ENCODE results near the gene ARHGAP45. TPM values are rescaled to one million over a fixed set of nuclear protein-coding genes. Genes with fewer than 3 reads are reported as not detected.
"Not testable (repeated sequence)": the region's sequence is repeated elsewhere in the genome, so short reads cannot be mapped to it uniquely, and the experiment has no call there.

Gene ARHGAP45
- total RNA-seq, 1 experiment from 2014 or later, result 31.5 TPM

GRCh38 chr19:1023883-1024188, 43.1 kb upstream of the ARHGAP45 start:
- H3K9me2 ChIP-seq (replicated peaks; ENCODE audit: insufficient read depth, low read length), result not testable (repeated sequence)
- peaks cover 42% of the 10 kb centered on the region for H3K79me2 ChIP-seq (ENCODE audit: low read length)

GRCh38 chr19:1025080-1025479, 41.9 kb upstream of the ARHGAP45 start:
- H3K27me3 ChIP-seq (ENCODE audit: low read length); H3K9me2 ChIP-seq (replicated peaks; ENCODE audit: insufficient read depth, low read length); H3K36me3 ChIP-seq (ENCODE audit: insufficient read depth, low read length); H4K20me1 ChIP-seq (ENCODE audit: insufficient read depth, low read depth, low read length); H3K27ac ChIP-seq (ENCODE audit: low read length); H2AFZ ChIP-seq (ENCODE audit: low read length); H3K9ac ChIP-seq (ENCODE audit: low read length); H3K4me2 ChIP-seq (ENCODE audit: low read depth, low read length, poor library complexity, severe bottlenecking); H3K9me3 ChIP-seq (ENCODE audit: low read length); H3K4me3 ChIP-seq (ENCODE audit: low read length); DNase-seq: not testable (repeated sequence)
- H3K4me1 ChIP-seq (ENCODE audit: low read length), result peaks cover 41% of the 10 kb centered on the region
- peaks cover 40% of the 10 kb centered on the region for H3K79me2 ChIP-seq (ENCODE audit: low read length)

More at GRCh38 chr19:1023883-1024188, 43.1 kb upstream of the ARHGAP45 start:
- not testable (repeated sequence) for H3K9me3 ChIP-seq (ENCODE audit: low read length); H2AFZ ChIP-seq (ENCODE audit: low read length); H3K36me3 ChIP-seq (ENCODE audit: insufficient read depth, low read length); H3K4me2 ChIP-seq (ENCODE audit: low read depth, low read length, poor library complexity, severe bottlenecking); DNase-seq; H3K27me3 ChIP-seq (ENCODE audit: low read length); H3K9ac ChIP-seq (ENCODE audit: low read length); H3K4me3 ChIP-seq (ENCODE audit: low read length); H3K27ac ChIP-seq (ENCODE audit: low read length)
- peaks cover 18% of the 10 kb centered on the region for H4K20me1 ChIP-seq (ENCODE audit: insufficient read depth, low read depth, low read length)
- H3K4me1 ChIP-seq (ENCODE audit: low read length), result peaks cover 49% of the 10 kb centered on the region

- H3K27ac ChIP-seq (ENCODE audit: low read length), result peak within 1 kb of the TSS; percentile 67
- H3K4me2 ChIP-seq (ENCODE audit: low read depth, low read length, poor library complexity, severe bottlenecking), result peak within 1 kb of the TSS; percentile 70
- no peaks in the 10 kb centered on the region for H3K9me3 ChIP-seq (ENCODE audit: low read length)
- DNase-seq, result peak; percentile 89
- H3K4me1 ChIP-seq (ENCODE audit: low read length), result peaks cover 40% of the 10 kb centered on the region
- H3K9ac ChIP-seq (ENCODE audit: low read length), result peak within 1 kb of the TSS; percentile 81
- no peaks in the 10 kb centered on the region; the same call in 1 of the 2 replicates for H4K20me1 ChIP-seq (ENCODE audit: insufficient read depth, low read depth, low read length)
- H3K79me2 ChIP-seq (ENCODE audit: low read length), result peaks cover 33% of the 10 kb centered on the region
- H3K36me3 ChIP-seq (ENCODE audit: insufficient read depth, low read length), result no peaks in the 10 kb centered on the region
- H2AFZ ChIP-seq (ENCODE audit: low read length), result peak within 1 kb of the TSS; percentile 95
- H3K27me3 ChIP-seq (ENCODE audit: low read length), result no peaks in the 10 kb centered on the region
- no peaks in the 10 kb centered on the region for H3K9me2 ChIP-seq (replicated peaks; ENCODE audit: insufficient read depth, low read length)
- H3K4me3 ChIP-seq (ENCODE audit: low read length), result peak within 1 kb of the TSS; percentile 69
These were observed 40.8 kb upstream of the ARHGAP45 start, which contains the start of gene CNN2 for GRCh38 chr19:1025960-1026782. Gene CNN2, plus strand, starts transcription at chr19:1026608. Its CDS starts 54 bp downstream, at chr19:1026662.

- H3K9ac ChIP-seq (ENCODE audit: low read length), result peak overlapping the region; percentile 81
- no peak overlapping the region for H2AFZ ChIP-seq (ENCODE audit: low read length)
- peaks cover 32% of the 10 kb centered on the region for H3K4me1 ChIP-seq (ENCODE audit: low read length)
- no peaks in the 10 kb centered on the region for H3K9me2 ChIP-seq (replicated peaks; ENCODE audit: insufficient read depth, low read length)
- peak; percentile 76 for DNase-seq
- H3K36me3 ChIP-seq (ENCODE audit: insufficient read depth, low read length), result no peaks in the 10 kb centered on the region
- no peaks in the 10 kb centered on the region for H3K9me3 ChIP-seq (ENCODE audit: low read length)
- peak overlapping the region; percentile 67 for H3K27ac ChIP-seq (ENCODE audit: low read length)
- H3K4me2 ChIP-seq (ENCODE audit: low read depth, low read length, poor library complexity, severe bottlenecking), result peak overlapping the region; percentile 70
- H3K79me2 ChIP-seq (ENCODE audit: low read length), result peaks cover 33% of the 10 kb centered on the region
- no peaks in the 10 kb centered on the region for H3K27me3 ChIP-seq (ENCODE audit: low read length)
- peak overlapping the region; percentile 69 for H3K4me3 ChIP-seq (ENCODE audit: low read length)
- H4K20me1 ChIP-seq (ENCODE audit: insufficient read depth, low read depth, low read length), result no peaks in the 10 kb centered on the region; the same call in 1 of the 2 replicates
These were observed 40.0 kb upstream of the ARHGAP45 start for GRCh38 chr19:1026783-1027649.

GRCh38 chr19:1027650-1028061, 39.3 kb upstream of the ARHGAP45 start:
- H3K27ac ChIP-seq (ENCODE audit: low read length), result peak overlapping the region; percentile 67
- no peak for DNase-seq
- H3K4me3 ChIP-seq (ENCODE audit: low read length), result peak overlapping the region; percentile 69
- H3K9ac ChIP-seq (ENCODE audit: low read length), result peak overlapping the region; percentile 81
- no peaks in the 10 kb centered on the region; the same call in 1 of the 2 replicates for H4K20me1 ChIP-seq (ENCODE audit: insufficient read depth, low read depth, low read length)
- peaks cover 27% of the 10 kb centered on the region for H3K4me1 ChIP-seq (ENCODE audit: low read length)
- peak overlapping the region; percentile 70 for H3K4me2 ChIP-seq (ENCODE audit: low read depth, low read length, poor library complexity, severe bottlenecking)
- no peaks in the 10 kb centered on the region for H3K36me3 ChIP-seq (ENCODE audit: insufficient read depth, low read length)
- H3K9me3 ChIP-seq (ENCODE audit: low read length), result no peaks in the 10 kb centered on the region
- H3K9me2 ChIP-seq (replicated peaks; ENCODE audit: insufficient read depth, low read length), result no peaks in the 10 kb centered on the region
- peaks cover 33% of the 10 kb centered on the region for H3K79me2 ChIP-seq (ENCODE audit: low read length)
- H2AFZ ChIP-seq (ENCODE audit: low read length), result no peak overlapping the region
- H3K27me3 ChIP-seq (ENCODE audit: low read length), result no peaks in the 10 kb centered on the region

GRCh38 chr19:1028062-1028926, 38.7 kb upstream of the ARHGAP45 start:
- Histone ChIP-seq H3K9ac (ENCODE audit: low read length) (peak overlapping the region; percentile 81), H3K9me2 (replicated peaks; ENCODE audit: insufficient read depth, low read length) (no peaks in the 10 kb centered on the region), H3K4me3 (ENCODE audit: low read length) (peak overlapping the region; percentile 69), H3K27me3 (ENCODE audit: low read length) (no peaks in the 10 kb centered on the region), H3K27ac (ENCODE audit: low read length) (peak overlapping the region; percentile 67), H3K79me2 (ENCODE audit: low read length) (peaks cover 33% of the 10 kb centered on the region), H3K9me3 (ENCODE audit: low read length) (no peaks in the 10 kb centered on the region), H3K4me2 (ENCODE audit: low read depth, low read length, poor library complexity, severe bottlenecking) (peak overlapping the region; percentile 70), H2AFZ (ENCODE audit: low read length) (no peak overlapping the region), H3K36me3 (ENCODE audit: insufficient read depth, low read length) (no peaks in the 10 kb centered on the region), H3K4me1 (ENCODE audit: low read length) (peaks cover 23% of the 10 kb centered on the region), H4K20me1 (ENCODE audit: insufficient read depth, low read depth, low read length) (no peaks in the 10 kb centered on the region; the same call in 1 of the 2 replicates)
- peak; percentile 81 for DNase-seq

GRCh38 chr19:1032264-1032867, 34.6 kb upstream of the ARHGAP45 start:
- Histone ChIP-seq H4K20me1 (ENCODE audit: insufficient read depth, low read depth, low read length) (no peaks in the 10 kb centered on the region; the same call in 1 of the 2 replicates), H3K4me1 (ENCODE audit: low read length) (peaks cover 15% of the 10 kb centered on the region), H3K9ac (ENCODE audit: low read length) (no peak overlapping the region), H3K27me3 (ENCODE audit: low read length) (no peaks in the 10 kb centered on the region), H3K79me2 (ENCODE audit: low read length) (peaks cover 24% of the 10 kb centered on the region), H3K27ac (ENCODE audit: low read length) (no peak overlapping the region), H3K4me2 (ENCODE audit: low read depth, low read length, poor library complexity, severe bottlenecking) (no peak overlapping the region), H3K36me3 (ENCODE audit: insufficient read depth, low read length) (peaks cover 4% of the 10 kb centered on the region; the same call in 1 of the 2 replicates), H3K9me2 (replicated peaks; ENCODE audit: insufficient read depth, low read length) (no peaks in the 10 kb centered on the region), H3K9me3 (ENCODE audit: low read length) (no peaks in the 10 kb centered on the region), H3K4me3 (ENCODE audit: low read length) (no peak overlapping the region), H2AFZ (ENCODE audit: low read length) (no peak overlapping the region)
- no peak for DNase-seq
